ENCODE measurements around the gene VCAN.

VCAN gene

DNA sequence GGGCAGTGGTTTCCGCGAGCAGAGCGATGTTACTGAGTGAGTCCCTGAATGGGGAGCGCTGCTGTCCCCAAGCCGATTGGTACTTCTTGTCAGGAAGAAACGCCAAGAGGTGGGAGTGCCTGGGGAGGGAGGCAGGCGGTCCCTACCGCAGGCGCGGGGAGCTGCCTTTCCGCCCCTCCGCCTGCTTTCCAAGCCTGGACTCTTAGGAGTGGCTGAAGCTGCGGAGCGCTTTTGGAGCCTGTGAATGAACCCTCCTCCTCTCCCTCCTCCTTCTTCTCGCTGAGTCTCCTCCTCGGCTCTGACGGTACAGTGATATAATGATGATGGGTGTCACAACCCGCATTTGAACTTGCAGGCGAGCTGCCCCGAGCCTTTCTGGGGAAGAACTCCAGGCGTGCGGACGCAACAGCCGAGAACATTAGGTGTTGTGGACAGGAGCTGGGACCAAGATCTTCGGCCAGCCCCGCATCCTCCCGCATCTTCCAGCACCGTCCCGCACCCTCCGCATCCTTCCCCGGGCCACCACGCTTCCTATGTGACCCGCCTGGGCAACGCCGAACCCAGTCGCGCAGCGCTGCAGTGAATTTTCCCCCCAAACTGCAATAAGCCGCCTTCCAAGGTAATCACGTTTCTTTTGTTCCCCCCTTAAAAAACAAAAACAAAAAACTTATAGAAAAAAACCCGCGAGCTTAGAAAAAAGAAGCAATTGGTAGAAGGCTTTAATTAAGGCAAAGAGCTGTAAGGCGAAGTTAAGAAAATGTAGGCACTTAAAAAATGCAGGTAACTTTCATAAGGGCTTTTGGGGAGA lies at the start of gene VCAN:
VCAN (plus strand) TSS at position 340 of the 808 bp plus-strand sequence. CDS start 11,775 bp downstream, outside the sequence.
- H3K4me3 ChIP-seq (ENCODE audit: low read length): peak within 1 kb of the TSS; percentile 64
- DNase-seq (ENCODE audit: low read depth): peak; percentile 80
- TF ChIP-seq, protein P1, sequence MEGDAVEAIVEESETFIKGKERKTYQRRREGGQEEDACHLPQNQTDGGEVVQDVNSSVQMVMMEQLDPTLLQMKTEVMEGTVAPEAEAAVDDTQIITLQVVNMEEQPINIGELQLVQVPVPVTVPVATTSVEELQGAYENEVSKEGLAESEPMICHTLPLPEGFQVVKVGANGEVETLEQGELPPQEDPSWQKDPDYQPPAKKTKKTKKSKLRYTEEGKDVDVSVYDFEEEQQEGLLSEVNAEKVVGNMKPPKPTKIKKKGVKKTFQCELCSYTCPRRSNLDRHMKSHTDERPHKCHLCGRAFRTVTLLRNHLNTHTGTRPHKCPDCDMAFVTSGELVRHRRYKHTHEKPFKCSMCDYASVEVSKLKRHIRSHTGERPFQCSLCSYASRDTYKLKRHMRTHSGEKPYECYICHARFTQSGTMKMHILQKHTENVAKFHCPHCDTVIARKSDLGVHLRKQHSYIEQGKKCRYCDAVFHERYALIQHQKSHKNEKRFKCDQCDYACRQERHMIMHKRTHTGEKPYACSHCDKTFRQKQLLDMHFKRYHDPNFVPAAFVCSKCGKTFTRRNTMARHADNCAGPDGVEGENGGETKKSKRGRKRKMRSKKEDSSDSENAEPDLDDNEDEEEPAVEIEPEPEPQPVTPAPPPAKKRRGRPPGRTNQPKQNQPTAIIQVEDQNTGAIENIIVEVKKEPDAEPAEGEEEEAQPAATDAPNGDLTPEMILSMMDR (IDR thresholded peaks at IDR 0.05; ENCODE audit: insufficient read depth, low read depth, low read length, missing control alignments): no peak

DNA sequence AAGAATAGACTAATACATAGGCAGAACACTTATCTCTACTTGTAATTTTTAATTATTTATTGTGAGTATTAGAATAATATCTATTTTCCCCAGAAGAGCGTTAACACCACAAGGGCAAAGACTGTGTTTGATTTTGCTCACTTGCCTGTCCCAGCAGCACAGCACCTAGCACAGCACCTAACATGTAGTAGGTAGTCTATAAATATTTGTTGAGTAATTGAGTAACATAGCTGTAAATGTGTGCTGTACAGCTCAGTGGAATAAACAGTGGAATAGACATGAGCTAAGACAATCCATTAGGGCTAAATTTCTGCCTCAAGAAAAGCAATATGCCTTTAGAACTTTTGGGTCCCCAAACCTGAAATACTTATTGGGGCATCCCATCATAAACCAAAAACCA lies 49.3 kb upstream of the VCAN start:
- DNase-seq (ENCODE audit: low read depth): no peak
- TF ChIP-seq, protein P1 (IDR thresholded peaks at IDR 0.05; ENCODE audit: insufficient read depth, low read depth, low read length, missing control alignments): no peak
- H3K4me3 ChIP-seq (ENCODE audit: low read length): no peak overlapping the region

DNA sequence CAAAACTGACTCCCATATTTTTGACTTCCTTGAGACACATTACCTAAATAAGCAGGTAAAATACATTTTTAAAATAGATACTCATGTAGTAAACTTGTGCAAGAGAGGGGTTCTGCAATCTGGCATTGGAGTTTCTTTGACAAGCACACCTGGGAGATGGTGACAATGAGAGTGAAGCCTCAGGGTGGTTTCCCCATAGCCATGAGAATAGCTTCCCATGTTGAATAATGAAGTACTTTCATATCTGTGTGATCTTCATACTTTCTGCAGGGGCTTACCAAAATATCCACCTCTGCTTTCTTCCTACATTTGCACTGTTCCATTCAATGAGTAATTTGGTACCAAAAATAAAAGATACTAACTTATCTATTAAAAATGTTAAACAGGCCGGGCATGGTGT lies 44.7 kb upstream of the VCAN start:
- no peak overlapping the region for H3K4me3 ChIP-seq (ENCODE audit: low read length)
- DNase-seq (ENCODE audit: low read depth): no peak
- TF ChIP-seq, protein P1 (IDR thresholded peaks at IDR 0.05; ENCODE audit: insufficient read depth, low read depth, low read length, missing control alignments): no peak

DNA sequence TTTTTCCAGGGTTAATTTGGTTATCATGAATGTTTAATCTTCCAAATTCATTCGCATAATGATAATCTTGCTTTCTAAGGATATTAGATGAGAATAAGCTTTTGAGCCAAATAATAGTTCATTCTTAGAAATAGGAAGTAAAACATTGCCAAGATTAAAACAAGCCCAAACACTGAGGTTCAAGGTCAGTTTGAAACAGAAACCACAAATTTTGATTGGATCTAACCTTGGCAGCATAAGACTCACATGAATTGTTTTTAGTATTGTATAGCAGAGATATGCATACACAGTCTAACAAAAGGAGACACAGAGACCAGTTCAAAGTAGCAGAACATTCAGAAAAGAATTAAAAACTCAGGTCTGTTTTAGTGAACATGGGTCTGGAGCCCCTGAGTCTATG lies 43.4 kb upstream of the VCAN start:
- no peak for DNase-seq (ENCODE audit: low read depth)
- no peak overlapping the region for H3K4me3 ChIP-seq (ENCODE audit: low read length)
- TF ChIP-seq, protein P1 (IDR thresholded peaks at IDR 0.05; ENCODE audit: insufficient read depth, low read depth, low read length, missing control alignments): no peak

DNA sequence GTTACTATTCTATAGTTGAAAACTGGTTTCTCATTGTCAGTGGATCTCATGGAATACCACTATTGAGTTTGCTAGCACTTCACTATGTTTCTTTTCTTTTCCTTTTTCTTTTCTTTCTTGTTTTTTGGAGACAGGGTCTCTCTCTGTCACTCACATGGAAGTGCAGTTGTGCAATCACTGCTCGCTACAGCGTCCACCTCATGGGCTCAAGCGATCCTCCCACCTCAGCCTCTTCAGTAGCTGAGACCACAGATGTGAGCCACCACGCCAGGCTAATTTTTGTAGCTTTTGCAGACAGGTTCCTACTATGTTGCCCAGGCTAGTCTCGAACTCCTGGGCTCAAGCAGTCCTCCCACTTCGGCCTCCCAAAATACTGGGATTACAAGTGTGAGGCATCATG lies 42.7 kb upstream of the VCAN start:
- TF ChIP-seq, protein P1 (IDR thresholded peaks at IDR 0.05; ENCODE audit: insufficient read depth, low read depth, low read length, missing control alignments): no peak
- DNase-seq (ENCODE audit: low read depth): no peak
- H3K4me3 ChIP-seq (ENCODE audit: low read length): no peak overlapping the region

DNA sequence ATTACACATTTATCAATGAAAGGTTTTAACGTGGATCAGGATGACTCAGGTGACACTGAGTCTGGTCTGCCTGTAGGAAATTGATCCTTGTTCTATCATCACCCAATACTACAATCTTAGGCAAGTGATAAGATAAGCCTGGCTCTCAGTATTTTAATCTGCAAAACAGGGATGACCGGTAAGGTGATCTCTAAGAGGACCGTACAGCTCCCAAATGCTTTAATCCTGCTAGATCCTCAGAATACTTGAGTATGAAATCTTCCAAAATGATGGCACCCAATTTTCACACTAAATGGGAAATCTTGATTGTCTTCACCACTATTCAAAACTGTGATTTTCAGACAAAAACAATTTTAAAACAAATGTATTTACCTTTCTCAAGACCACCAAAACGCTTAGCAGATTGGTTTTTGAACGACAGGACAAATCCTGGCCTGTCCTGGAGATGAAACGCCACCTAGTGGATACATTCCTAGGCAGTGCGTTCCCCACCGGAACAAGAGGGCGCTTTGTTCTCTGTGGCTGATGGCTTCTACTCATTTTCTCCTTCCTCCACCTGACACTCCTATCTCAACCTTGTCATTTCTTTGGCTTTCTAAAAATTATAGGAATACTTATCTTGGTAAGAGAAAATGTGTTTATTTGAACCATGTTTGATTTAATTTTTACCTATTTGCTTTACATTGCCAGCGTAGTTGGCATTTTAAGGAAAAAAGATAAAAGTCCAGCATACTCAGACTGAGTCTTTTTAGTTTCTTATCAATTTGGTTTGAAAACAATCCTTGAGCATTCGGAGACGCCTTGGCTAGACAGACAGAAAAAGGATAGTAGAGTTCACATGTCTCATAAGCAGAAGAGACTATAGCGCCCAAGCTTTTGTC lies 41.2 kb upstream of the VCAN start:
- peak; percentile 74 for DNase-seq (ENCODE audit: low read depth)
- TF ChIP-seq, protein P1 (IDR thresholded peaks at IDR 0.05; ENCODE audit: insufficient read depth, low read depth, low read length, missing control alignments): peak; percentile 99
- no peak overlapping the region for H3K4me3 ChIP-seq (ENCODE audit: low read length)

Measured in epithelial cell of esophagus (primary cell).